HEK293 (cell line): ENCODE results near the gene HIRA.

Experiments
- EGR2 ChIP-seq: fragments of 450-650 bp; formaldehyde crosslinking; IDR thresholded peaks from 2 replicates; pipeline ENCODE4 v1.5.1; 2016; ENCODE audit warnings: low read depth, missing biosample characterization, missing genetic modification characterization
- KLF17 ChIP-seq: fragments of 450-650 bp; formaldehyde crosslinking; IDR thresholded peaks from 2 replicates; pipeline ENCODE4 v1.5.1; 2016; ENCODE audit warnings: missing biosample characterization, missing genetic modification characterization
- OVOL3 ChIP-seq: fragments of 450-650 bp; formaldehyde crosslinking; IDR thresholded peaks from 2 replicates; pipeline ENCODE4 v1.5.1; 2016; ENCODE audit warnings: missing biosample characterization, missing genetic modification characterization
- PRDM1 ChIP-seq: fragments of 450-650 bp; formaldehyde crosslinking; IDR thresholded peaks from 2 replicates; pipeline ENCODE4; 2016; ENCODE audit warnings: missing biosample characterization, missing genetic modification characterization
- PRDM10 ChIP-seq: fragments of 450-650 bp; formaldehyde crosslinking; IDR thresholded peaks from 2 replicates; pipeline ENCODE4 v1.5.1; 2016; ENCODE audit warnings: missing biosample characterization, missing genetic modification characterization
- YY1 ChIP-seq: fragments of 450-650 bp; formaldehyde crosslinking; IDR thresholded peaks from 2 replicates; pipeline ENCODE4 v1.5.1; 2018; ENCODE audit warnings: missing biosample characterization, missing genetic modification characterization
- YY2 ChIP-seq: fragments of 450-650 bp; formaldehyde crosslinking; IDR thresholded peaks from 2 replicates; pipeline ENCODE4 v1.5.1; 2016; ENCODE audit warnings: missing biosample characterization, missing genetic modification characterization
- ZBTB17 ChIP-seq: fragments of 450-650 bp; formaldehyde crosslinking; IDR thresholded peaks from 2 replicates; pipeline ENCODE4 v1.5.1; 2016; ENCODE audit warnings: missing biosample characterization, missing genetic modification characterization
- ZFHX2 ChIP-seq: fragments of 450-650 bp; formaldehyde crosslinking; conservative IDR thresholded peaks from 2 replicates; pipeline ENCODE4 v1.5.1; 2016; ENCODE audit warnings: missing biosample characterization, missing genetic modification characterization
- ZIC2 ChIP-seq: fragments of 450-650 bp; formaldehyde crosslinking; IDR thresholded peaks from 2 replicates; pipeline ENCODE4 v1.5.1; 2016; ENCODE audit warnings: missing biosample characterization, missing genetic modification characterization
- ZNF121 ChIP-seq: fragments of 450-650 bp; formaldehyde crosslinking; IDR thresholded peaks from 2 replicates; pipeline ENCODE4 v1.5.1; 2016; ENCODE audit warnings: missing biosample characterization, missing genetic modification characterization
- ZNF140 ChIP-seq: fragments of 450-650 bp; formaldehyde crosslinking; IDR thresholded peaks from 2 replicates; pipeline ENCODE4 v1.5.1; 2016; ENCODE audit warnings: missing biosample characterization, missing genetic modification characterization
- ZNF157 ChIP-seq: fragments of 450-650 bp; formaldehyde crosslinking; IDR thresholded peaks from 2 replicates; pipeline ENCODE4 v1.5.1; 2016; ENCODE audit warnings: missing biosample characterization, missing genetic modification characterization
- ZNF175 ChIP-seq: fragments of 450-650 bp; formaldehyde crosslinking; IDR thresholded peaks from 2 replicates; pipeline ENCODE4 v1.5.1; 2016; ENCODE audit warnings: missing biosample characterization, missing genetic modification characterization
- ZNF24 ChIP-seq: fragments of 450-650 bp; formaldehyde crosslinking; IDR thresholded peaks from 2 replicates; pipeline ENCODE4 v1.5.1; 2016; ENCODE audit warnings: missing biosample characterization, missing genetic modification characterization
- ZNF280C ChIP-seq: fragments of 450-650 bp; formaldehyde crosslinking; IDR thresholded peaks from 2 replicates; pipeline ENCODE4 v1.5.1; 2016; ENCODE audit warnings: missing biosample characterization, missing genetic modification characterization
- ZNF324 ChIP-seq: fragments of 450-650 bp; formaldehyde crosslinking; IDR thresholded peaks from 2 replicates; pipeline ENCODE4 v1.5.1; 2016; ENCODE audit warnings: missing biosample characterization, missing genetic modification characterization
- ZNF335 ChIP-seq: fragments of 450-650 bp; formaldehyde crosslinking; conservative IDR thresholded peaks from 2 replicates; pipeline ENCODE4 v1.5.1; 2016; ENCODE audit warnings: missing biosample characterization, missing genetic modification characterization
- ZNF391 ChIP-seq: fragments of 450-650 bp; formaldehyde crosslinking; IDR thresholded peaks from 2 replicates; pipeline ENCODE4 v1.5.1; 2016; ENCODE audit warnings: low read depth, missing biosample characterization, missing genetic modification characterization, borderline replicate concordance
- ZNF416 ChIP-seq: fragments of 450-650 bp; formaldehyde crosslinking; IDR thresholded peaks from 2 replicates; pipeline ENCODE4 v1.5.1; 2016; ENCODE audit warnings: missing biosample characterization, missing genetic modification characterization
- ZNF510 ChIP-seq: fragments of 450-650 bp; formaldehyde crosslinking; IDR thresholded peaks from 2 replicates; pipeline ENCODE4 v1.5.1; 2018; ENCODE audit warnings: mild to moderate bottlenecking, missing genetic modification characterization, missing biosample characterization; ENCODE audit not compliant: insufficient replicate concordance
- ZNF558 ChIP-seq: fragments of 450-650 bp; formaldehyde crosslinking; IDR thresholded peaks from 2 replicates; pipeline ENCODE4 v1.5.1; 2016; ENCODE audit warnings: missing biosample characterization, missing genetic modification characterization
- ZNF600 ChIP-seq: fragments of 450-650 bp; formaldehyde crosslinking; IDR thresholded peaks from 2 replicates; pipeline ENCODE4 v1.5.1; 2016; ENCODE audit warnings: missing biosample characterization, missing genetic modification characterization
- ZSCAN16 ChIP-seq: fragments of 450-650 bp; formaldehyde crosslinking; IDR thresholded peaks from 2 replicates; pipeline ENCODE4 v1.5.1; 2016; ENCODE audit warnings: missing biosample characterization, missing genetic modification characterization
- ZSCAN4 ChIP-seq: fragments of 450-650 bp; formaldehyde crosslinking; IDR thresholded peaks from 2 replicates; pipeline ENCODE4 v1.5.1; 2017; ENCODE audit warnings: missing biosample characterization, missing genetic modification characterization
- TF ChIP-seq, protein P1 (sequence below): fragments of 450-650 bp; formaldehyde crosslinking; IDR thresholded peaks from 2 replicates; pipeline ENCODE4 v1.5.1; 2017; ENCODE audit warnings: missing biosample characterization, mild to moderate bottlenecking, missing genetic modification characterization, moderate library complexity
- TF ChIP-seq, protein P2 (sequence below): fragments of 450-650 bp; formaldehyde crosslinking; IDR thresholded peaks from 2 replicates; pipeline ENCODE4 v1.5.1; 2016; ENCODE audit warnings: missing biosample characterization, missing genetic modification characterization
- TF ChIP-seq, protein P3 (sequence below): fragments of 450-650 bp; formaldehyde crosslinking; IDR thresholded peaks from 2 replicates; pipeline ENCODE4 v1.5.1; 2017; ENCODE audit warnings: missing biosample characterization, missing genetic modification characterization

HIRA gene

DNA sequence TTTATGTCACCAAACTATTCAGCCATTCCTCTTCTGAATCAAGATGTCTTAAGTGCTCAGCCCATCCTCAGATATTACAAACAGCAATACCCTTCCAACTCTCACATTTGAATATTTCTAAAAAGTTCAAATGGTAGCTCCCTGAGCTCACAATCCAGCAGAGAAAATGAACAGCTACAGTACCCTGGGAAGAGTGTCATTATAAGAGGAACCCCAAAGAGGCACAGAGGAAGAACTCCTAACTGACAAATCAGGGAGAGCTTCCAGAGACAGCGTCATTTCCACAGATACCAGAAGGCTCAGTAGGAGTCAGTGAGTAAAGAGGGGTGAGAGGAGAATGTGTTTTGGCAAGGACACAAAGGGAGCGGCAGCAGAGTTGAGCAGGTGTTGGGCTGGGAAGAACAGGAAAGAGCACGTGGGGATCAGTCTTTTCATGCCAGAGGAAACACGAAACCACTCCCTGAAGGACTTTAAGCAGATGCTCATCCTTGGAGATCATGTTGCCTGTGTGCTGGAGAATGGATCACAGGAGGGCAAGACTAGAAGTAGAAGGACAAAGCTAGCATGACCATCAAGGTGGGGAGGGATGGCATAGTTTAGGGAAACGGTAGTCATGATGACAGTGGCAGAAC, 144.3 kb downstream of the HIRA start (continued):
- TF ChIP-seq, protein P1, sequence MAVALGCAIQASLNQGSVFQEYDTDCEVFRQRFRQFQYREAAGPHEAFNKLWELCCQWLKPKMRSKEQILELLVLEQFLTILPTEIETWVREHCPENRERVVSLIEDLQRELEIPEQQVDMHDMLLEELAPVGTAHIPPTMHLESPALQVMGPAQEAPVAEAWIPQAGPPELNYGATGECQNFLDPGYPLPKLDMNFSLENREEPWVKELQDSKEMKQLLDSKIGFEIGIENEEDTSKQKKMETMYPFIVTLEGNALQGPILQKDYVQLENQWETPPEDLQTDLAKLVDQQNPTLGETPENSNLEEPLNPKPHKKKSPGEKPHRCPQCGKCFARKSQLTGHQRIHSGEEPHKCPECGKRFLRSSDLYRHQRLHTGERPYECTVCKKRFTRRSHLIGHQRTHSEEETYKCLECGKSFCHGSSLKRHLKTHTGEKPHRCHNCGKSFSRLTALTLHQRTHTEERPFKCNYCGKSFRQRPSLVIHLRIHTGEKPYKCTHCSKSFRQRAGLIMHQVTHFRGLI (tag by site-specific recombination), result peak; percentile 69; the same call in 1 of the 2 replicates
- TF ChIP-seq ZIC2 (tag by site-specific recombination), result no peak
- TF ChIP-seq ZNF140, result no peak
- TF ChIP-seq ZNF24 (tag by site-specific recombination), result 0 out of 2 replicates have a peak, but pooled peaks have one; percentile 22
- TF ChIP-seq EGR2, result no peak
- no peak for TF ChIP-seq ZNF121
- no peak for TF ChIP-seq ZFHX2 (tag by site-specific recombination)
- peak; percentile 54; the same call in 1 of the 2 replicates for TF ChIP-seq KLF17 (tag by site-specific recombination)
- TF ChIP-seq ZNF600 (tag by site-specific recombination), result peak; percentile 54
- no peak for TF ChIP-seq ZNF175
- no peak for TF ChIP-seq ZNF280C (tag by site-specific recombination)
- TF ChIP-seq ZNF391 (tag by site-specific recombination), result no peak
- TF ChIP-seq ZNF335 (tag by site-specific recombination), result no peak
- TF ChIP-seq, protein P2, sequence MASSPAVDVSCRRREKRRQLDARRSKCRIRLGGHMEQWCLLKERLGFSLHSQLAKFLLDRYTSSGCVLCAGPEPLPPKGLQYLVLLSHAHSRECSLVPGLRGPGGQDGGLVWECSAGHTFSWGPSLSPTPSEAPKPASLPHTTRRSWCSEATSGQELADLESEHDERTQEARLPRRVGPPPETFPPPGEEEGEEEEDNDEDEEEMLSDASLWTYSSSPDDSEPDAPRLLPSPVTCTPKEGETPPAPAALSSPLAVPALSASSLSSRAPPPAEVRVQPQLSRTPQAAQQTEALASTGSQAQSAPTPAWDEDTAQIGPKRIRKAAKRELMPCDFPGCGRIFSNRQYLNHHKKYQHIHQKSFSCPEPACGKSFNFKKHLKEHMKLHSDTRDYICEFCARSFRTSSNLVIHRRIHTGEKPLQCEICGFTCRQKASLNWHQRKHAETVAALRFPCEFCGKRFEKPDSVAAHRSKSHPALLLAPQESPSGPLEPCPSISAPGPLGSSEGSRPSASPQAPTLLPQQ, result peak; percentile 45; the same call in 1 of the 2 replicates
- no peak for TF ChIP-seq YY2 (tag by site-specific recombination)
- no peak for TF ChIP-seq PRDM1 (tag by site-specific recombination)
- no peak for TF ChIP-seq ZSCAN4 (tag by site-specific recombination)
- TF ChIP-seq, protein P3, sequence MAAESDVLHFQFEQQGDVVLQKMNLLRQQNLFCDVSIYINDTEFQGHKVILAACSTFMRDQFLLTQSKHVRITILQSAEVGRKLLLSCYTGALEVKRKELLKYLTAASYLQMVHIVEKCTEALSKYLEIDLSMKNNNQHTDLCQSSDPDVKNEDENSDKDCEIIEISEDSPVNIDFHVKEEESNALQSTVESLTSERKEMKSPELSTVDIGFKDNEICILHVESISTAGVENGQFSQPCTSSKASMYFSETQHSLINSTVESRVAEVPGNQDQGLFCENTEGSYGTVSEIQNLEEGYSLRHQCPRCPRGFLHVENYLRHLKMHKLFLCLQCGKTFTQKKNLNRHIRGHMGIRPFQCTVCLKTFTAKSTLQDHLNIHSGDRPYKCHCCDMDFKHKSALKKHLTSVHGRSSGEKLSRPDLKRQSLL (tag by site-specific recombination), result no peak
- peak; percentile 40; the same call in 1 of the 2 replicates for TF ChIP-seq PRDM10 (tag by site-specific recombination)
- TF ChIP-seq YY1, result no peak
- no peak for TF ChIP-seq ZNF416 (tag by site-specific recombination)
- no peak for TF ChIP-seq ZNF324 (tag by site-specific recombination)
- no peak for TF ChIP-seq ZNF157 (tag by site-specific recombination)
- TF ChIP-seq ZBTB17 (tag by site-specific recombination), result peak; percentile 62
- TF ChIP-seq ZNF510 (tag by site-specific recombination), result no peak
- no peak for TF ChIP-seq OVOL3 (tag by site-specific recombination)
- TF ChIP-seq ZNF558 (tag by site-specific recombination), result no peak
- no peak for TF ChIP-seq ZSCAN16 (tag by site-specific recombination)
